ENCODE results near the gene NEDD9. TPM values are rescaled to one million over a fixed set of nuclear protein-coding genes. Genes with fewer than 3 reads are reported as not detected.

The NEDD9 gene
- total and polyA plus RNA-seq, 4 donors, result 11.3 to 252 (median 38.4) TPM

GRCh38 chr6:11204794-11205366, 27.6 kb downstream of the NEDD9 start:
- intact Hi-C loops (cut with DNase I), result no loop called here
- ATAC-seq (ENCODE audit: low FRiP score) (no peak), DNase-seq (no peak)
- Histone ChIP-seq H3K27ac (ENCODE audit: low read depth in 1 of 2, low read length in 2 of 2) (peak overlapping the region; percentile 36 to 68), H3K4me3 (ENCODE audit: low read length in 2 of 2) (no peak overlapping the region), H3K4me1 (ENCODE audit: control insufficient read depth in 1 of 2, insufficient read depth in 2 of 2, low read length in 2 of 2) (peaks cover 10 to 21% of the 10 kb centered on the region in 2 donors), H3K36me3 (ENCODE audit: control insufficient read depth in 1 of 2, insufficient read depth in 2 of 2, low read length in 1 of 2) (peaks cover 0 to 2% of the 10 kb centered on the region in 2 donors), H3K27me3 (ENCODE audit: control insufficient read depth in 1 of 2, insufficient read depth in 2 of 2, low read length in 1 of 2) (no peaks in the 10 kb centered on the region), H3K9me3 (ENCODE audit: control insufficient read depth, low read length) (no peaks in the 10 kb centered on the region)
- WGBS, 2 donors, result 68 to 72% methylated on average over 5 of the region's 5 CpGs

DNA sequence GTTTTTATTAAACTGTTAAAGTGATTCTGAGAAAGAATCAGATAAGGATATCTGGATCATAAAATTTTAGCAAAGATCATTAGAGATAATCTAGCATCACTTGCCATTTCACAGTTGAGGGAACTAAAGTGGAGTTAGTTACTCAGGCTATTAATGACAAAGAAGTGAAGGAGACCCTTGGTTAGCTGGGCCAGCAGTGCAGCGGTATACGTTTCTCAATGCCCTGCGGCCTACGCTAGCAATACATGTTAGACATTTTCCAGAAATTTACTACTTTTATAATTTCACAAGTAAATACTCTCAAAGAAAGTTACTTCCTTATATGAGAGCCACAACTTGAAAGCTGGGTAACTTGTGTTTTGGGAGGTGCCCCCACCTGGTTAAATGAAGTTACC, 28.5 kb downstream of the NEDD9 start:
- peaks cover 0 to 2% of the 10 kb centered on the region in 2 donors for H3K36me3 ChIP-seq (ENCODE audit: control insufficient read depth in 1 of 2, insufficient read depth in 2 of 2, low read length in 1 of 2)
- H3K27ac ChIP-seq (ENCODE audit: low read depth in 1 of 2, low read length in 2 of 2), result peak overlapping the region in 1 of 2 donors; percentile 32
- H3K27me3 ChIP-seq (ENCODE audit: control insufficient read depth in 1 of 2, insufficient read depth in 2 of 2, low read length in 1 of 2), result no peaks in the 10 kb centered on the region
- no peak overlapping the region for H3K4me3 ChIP-seq (ENCODE audit: low read length in 2 of 2)
- intact Hi-C loops (cut with DNase I), result no loop called here
- ATAC-seq (ENCODE audit: low FRiP score) (no peak), DNase-seq (no peak)
- 94 to 95% methylated on average over 4 of the region's 4 CpGs for WGBS, 2 donors
- H3K4me1 ChIP-seq (ENCODE audit: control insufficient read depth in 1 of 2, insufficient read depth in 2 of 2, low read length in 2 of 2), result peaks cover 10 to 21% of the 10 kb centered on the region in 2 donors
- H3K9me3 ChIP-seq (ENCODE audit: control insufficient read depth, low read length), result no peaks in the 10 kb centered on the region

GRCh38 chr6:11203306-11204004, 29.0 kb downstream of the NEDD9 start:
- H3K4me1 ChIP-seq (ENCODE audit: control insufficient read depth in 1 of 2, insufficient read depth in 2 of 2, low read length in 2 of 2), result peaks cover 12 to 22% of the 10 kb centered on the region in 2 donors
- H3K27me3 ChIP-seq (ENCODE audit: control insufficient read depth in 1 of 2, insufficient read depth in 2 of 2, low read length in 1 of 2), result no peaks in the 10 kb centered on the region
- no peak overlapping the region for H3K4me3 ChIP-seq (ENCODE audit: low read length in 2 of 2)
- intact Hi-C loops (cut with DNase I), result no loop called here
- no peaks in the 10 kb centered on the region for H3K9me3 ChIP-seq (ENCODE audit: control insufficient read depth, low read length)
- peaks cover 0 to 2% of the 10 kb centered on the region in 2 donors for H3K36me3 ChIP-seq (ENCODE audit: control insufficient read depth in 1 of 2, insufficient read depth in 2 of 2, low read length in 1 of 2)
- ATAC-seq (ENCODE audit: low FRiP score) (no peak), DNase-seq (no peak)
- peak overlapping the region; percentile 29 to 41 for H3K27ac ChIP-seq (ENCODE audit: low read depth in 1 of 2, low read length in 2 of 2)
- 38 to 40% methylated on average over 6 of the region's 6 CpGs for WGBS, 2 donors

GRCh38 chr6:11202513-11203305, 29.8 kb downstream of the NEDD9 start:
- no peaks in the 10 kb centered on the region for H3K27me3 ChIP-seq (ENCODE audit: control insufficient read depth in 1 of 2, insufficient read depth in 2 of 2, low read length in 1 of 2)
- WGBS, 2 donors, result 6 to 12% methylated on average over 9 of the region's 9 CpGs
- H3K27ac ChIP-seq (ENCODE audit: low read depth in 1 of 2, low read length in 2 of 2), result peak overlapping the region; percentile 54 to 91
- no peak overlapping the region for H3K4me3 ChIP-seq (ENCODE audit: low read length in 2 of 2)
- ATAC-seq (ENCODE audit: low FRiP score), result no peak
- intact Hi-C loops (cut with DNase I), result no loop called here
- H3K4me1 ChIP-seq (ENCODE audit: control insufficient read depth in 1 of 2, insufficient read depth in 2 of 2, low read length in 2 of 2), result peaks cover 11 to 28% of the 10 kb centered on the region in 2 donors
- no peak for DNase-seq
- H3K9me3 ChIP-seq (ENCODE audit: control insufficient read depth, low read length), result no peaks in the 10 kb centered on the region
- H3K36me3 ChIP-seq (ENCODE audit: control insufficient read depth in 1 of 2, insufficient read depth in 2 of 2, low read length in 1 of 2), result peaks cover 0 to 2% of the 10 kb centered on the region in 2 donors

- no peak overlapping the region for H3K4me3 ChIP-seq (ENCODE audit: low read length in 2 of 2)
These were observed 30.5 kb downstream of the NEDD9 start for GRCh38 chr6:11201772-11202512.

DNA sequence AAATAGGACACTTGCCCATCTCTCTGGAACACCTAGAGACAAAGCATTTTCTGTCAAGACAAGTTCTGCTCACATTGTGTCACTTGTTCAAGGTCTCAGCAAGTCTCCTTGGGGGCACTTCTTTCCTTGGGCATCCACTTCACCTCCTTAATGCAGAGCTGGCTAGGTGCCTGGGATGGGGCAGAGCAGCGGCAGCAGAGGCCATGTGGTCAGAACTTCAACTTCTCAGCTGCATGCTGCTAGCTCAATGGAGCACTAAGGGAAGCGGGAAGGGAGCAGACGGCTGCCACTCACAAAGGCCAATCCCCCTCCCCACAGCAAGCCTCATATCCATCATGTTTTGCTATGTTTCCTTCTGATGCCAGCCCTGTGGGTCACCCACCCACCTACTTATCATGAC, 31.5 kb downstream of the NEDD9 start:
- peaks cover 0 to 2% of the 10 kb centered on the region in 2 donors for H3K36me3 ChIP-seq (ENCODE audit: control insufficient read depth in 1 of 2, insufficient read depth in 2 of 2, low read length in 1 of 2)
- no peaks in the 10 kb centered on the region for H3K27me3 ChIP-seq (ENCODE audit: control insufficient read depth in 1 of 2, insufficient read depth in 2 of 2, low read length in 1 of 2)
- H3K4me1 ChIP-seq (ENCODE audit: control insufficient read depth in 1 of 2, insufficient read depth in 2 of 2, low read length in 2 of 2), result peaks cover 13 to 30% of the 10 kb centered on the region in 2 donors
- 59 to 60% methylated on average over 3 of the region's 3 CpGs for WGBS, 2 donors
- no peak overlapping the region for H3K4me3 ChIP-seq (ENCODE audit: low read length in 2 of 2)
- H3K27ac ChIP-seq (ENCODE audit: low read depth in 1 of 2, low read length in 2 of 2), result peak overlapping the region in 1 of 2 donors; percentile 1
- no peaks in the 10 kb centered on the region for H3K9me3 ChIP-seq (ENCODE audit: control insufficient read depth, low read length)
- intact Hi-C loops (cut with DNase I), result no loop called here
- ATAC-seq (ENCODE audit: low FRiP score), result no peak
- DNase-seq, result no peak

More at GRCh38 chr6:11201772-11202512, 30.5 kb downstream of the NEDD9 start:
- WGBS, 2 donors, result 58 to 59% methylated on average over 4 of the region's 4 CpGs
- intact Hi-C loops (cut with DNase I), result no loop called here
- Histone ChIP-seq H3K27me3 (ENCODE audit: control insufficient read depth in 1 of 2, insufficient read depth in 2 of 2, low read length in 1 of 2) (no peaks in the 10 kb centered on the region), H3K4me1 (ENCODE audit: control insufficient read depth in 1 of 2, insufficient read depth in 2 of 2, low read length in 2 of 2) (peaks cover 11 to 30% of the 10 kb centered on the region in 2 donors), H3K36me3 (ENCODE audit: control insufficient read depth in 1 of 2, insufficient read depth in 2 of 2, low read length in 1 of 2) (peaks cover 0 to 2% of the 10 kb centered on the region in 2 donors), H3K27ac (ENCODE audit: low read depth in 1 of 2, low read length in 2 of 2) (peak overlapping the region in 1 of 2 donors; percentile 54), H3K9me3 (ENCODE audit: control insufficient read depth, low read length) (no peaks in the 10 kb centered on the region)
- no peak for DNase-seq
- ATAC-seq (ENCODE audit: low FRiP score), result no peak

DNA sequence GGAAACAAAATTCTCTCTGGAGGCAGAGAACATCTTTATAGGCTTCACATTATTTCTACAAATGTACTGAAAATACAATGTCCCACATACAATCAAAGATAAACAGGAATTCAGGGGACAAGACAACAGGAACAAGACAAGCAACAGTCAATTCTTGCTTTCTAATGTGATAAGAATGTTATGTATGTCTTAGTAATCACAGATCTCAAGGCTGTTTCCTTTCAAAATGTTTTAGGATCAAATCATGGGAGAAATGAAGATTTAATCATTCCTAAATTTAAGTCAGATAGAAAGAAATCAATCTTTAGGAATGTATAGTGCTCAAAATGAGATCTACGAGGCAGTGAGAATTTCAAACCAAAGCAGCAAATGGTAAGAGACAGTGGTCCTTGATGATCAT, 32.1 kb downstream of the NEDD9 start:
- DNase-seq (no peak), ATAC-seq (ENCODE audit: low FRiP score) (no peak)
- H3K4me1 ChIP-seq (ENCODE audit: control insufficient read depth in 1 of 2, insufficient read depth in 2 of 2, low read length in 2 of 2), result peaks cover 13 to 28% of the 10 kb centered on the region in 2 donors
- H3K9me3 ChIP-seq (ENCODE audit: control insufficient read depth, low read length), result no peaks in the 10 kb centered on the region
- H3K4me3 ChIP-seq (ENCODE audit: low read length in 2 of 2), result no peak overlapping the region
- no peaks in the 10 kb centered on the region for H3K27me3 ChIP-seq (ENCODE audit: control insufficient read depth in 1 of 2, insufficient read depth in 2 of 2, low read length in 1 of 2)
- intact Hi-C loops (cut with DNase I), result no loop called here
- WGBS, 2 donors, result 91 to 96% methylated on average over 1 of the region's 1 CpG
- peaks cover 0 to 2% of the 10 kb centered on the region in 2 donors for H3K36me3 ChIP-seq (ENCODE audit: control insufficient read depth in 1 of 2, insufficient read depth in 2 of 2, low read length in 1 of 2)
- H3K27ac ChIP-seq (ENCODE audit: low read depth in 1 of 2, low read length in 2 of 2), result peak overlapping the region in 1 of 2 donors; percentile 62

All from aorta (tissue), 5 donors.